ENCODE data around the gene CASZ1.

- no peak for TF ChIP-seq CTCF (IDR thresholded peaks at IDR 0.05)
- no peak for TF ChIP-seq POLR2AphosphoS5 (IDR thresholded peaks at IDR 0.05; ENCODE audit: low read depth, low read length)
- no peak for TF ChIP-seq REST (IDR thresholded peaks at IDR 0.05; ENCODE audit: insufficient read depth in 1 of 2, low read depth in 2 of 2, low read length in 1 of 2)
- TF ChIP-seq SIN3A (IDR thresholded peaks at IDR 0.05; ENCODE audit: borderline replicate concordance, insufficient read depth, low read depth, low read length): no peak
- TF ChIP-seq TCF7L2 (IDR thresholded peaks at IDR 0.05; ENCODE audit: low read depth, low read length): no peak
Measured at GRCh38 chr1:10736634-10737586, 59.5 kb downstream of the CASZ1 start.

All from Panc1 (cell line).